Astrocyte (in vitro differentiated cells and primary cell): Measurements from ENCODE around the gene RNPEP. TPM values are rescaled to one million over a fixed set of nuclear protein-coding genes. Genes with fewer than 3 reads are reported as not detected.

Source experiments
- DNase-seq: peaks from one replicate; pipeline ENCODE4 v3.0.0-alpha.2; 2010; ENCODE audit warnings: low read depth
- FAIRE-seq: peaks from 2 replicates; lab custom pipeline; 2011; peaks lifted over from hg19 to GRCh38; lab: Jason Lieb, UNC
- H2AFZ ChIP-seq: 2 replicates; pipeline ENCODE4 v1.6.0; 2012; ENCODE audit warnings: low read depth, low read length, inconsistent platforms
- H3K27ac ChIP-seq: 2 replicates; pipeline ENCODE4 v1.5.1; 2011; ENCODE audit warnings: low read depth, low read length, inconsistent platforms
- H3K27me3 ChIP-seq: 2 replicates; pipeline ENCODE4 v1.6.0; 2011; ENCODE audit warnings: low read length, inconsistent platforms; ENCODE audit not compliant: insufficient read depth
- H3K36me3 ChIP-seq: 2 replicates; pipeline ENCODE4 v1.5.1; 2011; ENCODE audit warnings: low read length, inconsistent platforms; ENCODE audit not compliant: insufficient read depth
- H3K4me1 ChIP-seq: 2 replicates; pipeline ENCODE4 v1.5.1; 2011; ENCODE audit warnings: low read length, inconsistent platforms; ENCODE audit not compliant: insufficient read depth
- H3K4me2 ChIP-seq: 2 replicates; pipeline ENCODE4 v1.6.0; 2012; ENCODE audit warnings: low read length, inconsistent platforms
- H3K4me3 ChIP-seq: 2 replicates; pipeline ENCODE4 v1.5.1; 2011; ENCODE audit warnings: low read depth, mild to moderate bottlenecking, low read length, inconsistent platforms; ENCODE audit not compliant: insufficient read depth
- H3K79me2 ChIP-seq: 2 replicates; pipeline ENCODE4 v1.6.0; 2012; ENCODE audit warnings: mild to moderate bottlenecking, low read length, inconsistent platforms; ENCODE audit not compliant: insufficient read depth
- H3K9ac ChIP-seq: 2 replicates; pipeline ENCODE4 v1.6.0; 2012; ENCODE audit warnings: mild to moderate bottlenecking, low read length, inconsistent platforms
- H3K9me3 ChIP-seq: 2 replicates; pipeline ENCODE4 v1.5.1; 2012; ENCODE audit warnings: low read depth, mild to moderate bottlenecking, low read length, inconsistent platforms; ENCODE audit not compliant: insufficient read depth
- H4K20me1 ChIP-seq: 2 replicates; pipeline ENCODE4 v1.6.0; 2012; ENCODE audit warnings: low read length, inconsistent platforms; ENCODE audit not compliant: insufficient read depth
- H3K27ac Mint-ChIP-seq: one replicate; pipeline ENCODE4 v1.8.0; 2021; ENCODE audit warnings: mild to moderate bottlenecking, mixed read lengths; ENCODE audit not compliant: unreplicated experiment
- H3K27me3 Mint-ChIP-seq: one replicate; pipeline ENCODE4 v1.8.0; 2021; ENCODE audit warnings: low read depth, mixed read lengths; ENCODE audit not compliant: unreplicated experiment
- H3K36me3 Mint-ChIP-seq: one replicate; pipeline ENCODE4 v1.8.0; 2021; ENCODE audit warnings: low read depth, mixed read lengths; ENCODE audit not compliant: unreplicated experiment
- H3K4me1 Mint-ChIP-seq: one replicate; pipeline ENCODE4 v1.8.0; 2021; ENCODE audit warnings: low read depth, mixed read lengths; ENCODE audit not compliant: unreplicated experiment
- H3K4me3 Mint-ChIP-seq: one replicate; pipeline ENCODE4 v1.8.0; 2021; ENCODE audit warnings: mild to moderate bottlenecking, moderate library complexity, mixed read lengths; ENCODE audit not compliant: unreplicated experiment
- H3K9me3 Mint-ChIP-seq: one replicate; pipeline ENCODE4 v1.8.0; 2021; ENCODE audit warnings: mild to moderate bottlenecking, mixed read lengths; ENCODE audit not compliant: unreplicated experiment
- CTCF ChIP-seq: IDR thresholded peaks from 2 replicates; pipeline ENCODE4 v1.5.1; 2011; ENCODE audit warnings: low read depth, mild to moderate bottlenecking, inconsistent platforms, low read length, moderate library complexity; ENCODE audit not compliant: insufficient read depth
- EZH2 ChIP-seq: IDR thresholded peaks from 2 replicates; pipeline ENCODE4 v1.6.1; 2012; ENCODE audit warnings: mild to moderate bottlenecking, low read length, inconsistent platforms; ENCODE audit not compliant: insufficient read depth
- total RNA-seq: library from RNA; stranded (reverse); gene quantifications from 2 replicates; pipeline ENCODE4 v1.2.1, GENCODE V29; 2021

RNPEP gene
- total RNA-seq, 1 donor from 2014 or later = 68.9 TPM

- Mint-ChIP-seq H3K36me3 (peaks cover 3% of the 10 kb centered on the region), H3K9me3 (no peaks in the 10 kb centered on the region), H3K27me3 (peaks cover 13% of the 10 kb centered on the region), H3K4me1 (peaks cover 6% of the 10 kb centered on the region), H3K4me3 (no peak overlapping the region), H3K27ac (no peak overlapping the region)
- peaks cover 7% of the 10 kb centered on the region for H3K4me1 ChIP-seq
- no peaks in the 10 kb centered on the region for H3K36me3 ChIP-seq
- H3K4me2 ChIP-seq = no peak overlapping the region
- H3K27me3 ChIP-seq = peaks cover 2% of the 10 kb centered on the region
- H3K27ac ChIP-seq = no peak overlapping the region
- H3K9ac ChIP-seq = no peak overlapping the region
- FAIRE-seq (no peak), DNase-seq (peak; percentile 23)
- H3K79me2 ChIP-seq = no peaks in the 10 kb centered on the region
- H2AFZ ChIP-seq = no peak overlapping the region
- no peaks in the 10 kb centered on the region for H3K9me3 ChIP-seq
- no peak for TF ChIP-seq EZH2
- no peak for TF ChIP-seq CTCF
- no peaks in the 10 kb centered on the region for H4K20me1 ChIP-seq
- no peak overlapping the region for H3K4me3 ChIP-seq
Measured at GRCh38 chr1:202016022-202016810, 33.8 kb downstream of the RNPEP start.

- FAIRE-seq (no peak), DNase-seq (no peak)
- Histone ChIP-seq H3K9ac (no peak overlapping the region), H3K4me2 (no peak overlapping the region), H2AFZ (no peak overlapping the region), H3K4me1 (peaks cover 7% of the 10 kb centered on the region), H3K79me2 (no peaks in the 10 kb centered on the region), H3K36me3 (no peaks in the 10 kb centered on the region), H3K27ac (no peak overlapping the region), H3K4me3 (no peak overlapping the region), H4K20me1 (no peaks in the 10 kb centered on the region), H3K9me3 (no peaks in the 10 kb centered on the region), H3K27me3 (peaks cover 2% of the 10 kb centered on the region)
- Mint-ChIP-seq H3K4me1 (peaks cover 6% of the 10 kb centered on the region), H3K27me3 (peaks cover 15% of the 10 kb centered on the region), H3K27ac (no peak overlapping the region), H3K4me3 (no peak overlapping the region), H3K36me3 (peaks cover 3% of the 10 kb centered on the region), H3K9me3 (no peaks in the 10 kb centered on the region)
- TF ChIP-seq EZH2 (no peak), CTCF (no peak)
Measured at GRCh38 chr1:202016811-202017748, 34.6 kb downstream of the RNPEP start.
